Measurements from ENCODE around the gene ACBD7. TPM values are rescaled to one million over a fixed set of nuclear protein-coding genes. Genes with fewer than 3 reads are reported as not detected.

The ACBD7 gene
- polyA plus RNA-seq (ENCODE audit: insufficient read length in 4 of 4), result 1 to 10 TPM; 5.3 to 9.0 (median 6.5) TPM

DNA sequence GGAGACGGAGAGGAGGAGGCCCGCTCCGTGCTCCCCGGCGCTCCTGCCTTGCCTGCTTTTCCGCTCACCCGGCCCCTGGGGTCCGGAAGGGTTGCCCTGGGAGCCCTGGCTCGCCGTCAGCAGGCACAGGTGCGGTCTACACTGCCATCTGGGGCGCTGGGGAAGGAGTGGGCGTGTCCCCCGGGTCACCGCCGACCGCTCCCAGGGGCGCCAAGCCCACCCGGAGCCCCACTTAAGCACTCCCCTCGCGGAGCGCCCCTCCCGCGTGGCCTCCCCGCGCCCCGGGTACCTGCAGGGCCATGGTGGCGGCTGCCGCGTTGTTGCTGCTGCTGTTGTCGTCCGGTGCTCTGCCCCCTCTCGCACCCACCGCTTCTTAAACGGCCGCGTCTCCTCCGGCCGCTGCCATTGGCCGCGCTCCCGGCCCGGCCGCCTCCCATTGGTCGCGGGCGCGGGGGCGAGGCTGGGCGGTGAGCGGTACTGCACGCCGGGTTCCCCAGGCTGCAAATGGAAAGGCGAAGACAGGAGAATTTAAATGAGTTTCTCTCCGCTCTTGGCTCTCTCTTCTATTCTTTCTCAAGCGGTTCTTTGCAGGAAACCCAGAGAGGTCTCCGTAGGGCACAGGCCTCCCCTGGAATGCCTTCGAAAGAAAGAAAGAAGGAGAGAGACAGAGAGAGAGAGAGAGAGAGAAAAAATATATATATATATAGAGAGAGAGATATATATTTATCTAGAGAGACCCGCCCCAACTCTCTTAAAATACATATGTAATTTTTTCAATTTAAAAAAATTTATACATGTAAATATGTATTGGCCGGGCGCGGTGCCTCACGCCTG is at the start of gene ACBD7:
TSS of gene ACBD7 (minus strand) at position 349 of the 834 bp plus-strand sequence. CDS start at position 301, 48 bp downstream.
- peak; percentile 46 to 78 (median 68) for DNase-seq (ENCODE audit: low read depth in 4 of 4, low spot score in 3 of 4)

DNA sequence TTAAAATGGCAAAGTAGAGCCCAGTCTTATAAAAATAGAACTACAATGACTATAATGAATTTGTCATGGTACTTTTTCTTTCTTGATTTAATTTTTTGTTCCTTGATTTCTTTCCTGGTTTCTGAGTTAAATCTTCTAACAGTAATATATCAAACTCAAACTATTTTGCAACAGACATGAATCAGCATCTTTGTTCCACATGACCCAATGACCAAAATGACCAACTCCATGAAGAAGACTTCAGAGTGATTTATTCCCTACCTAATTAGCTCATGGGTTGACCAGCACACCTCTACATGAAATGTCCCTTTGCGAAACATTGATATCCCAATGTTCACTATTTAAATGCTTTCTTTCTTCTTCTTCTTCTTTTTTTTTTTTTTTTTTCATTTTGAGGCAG is 49.1 kb upstream of the ACBD7 start:
- no peak for DNase-seq (ENCODE audit: low read depth in 4 of 4, low spot score in 3 of 4)

DNA sequence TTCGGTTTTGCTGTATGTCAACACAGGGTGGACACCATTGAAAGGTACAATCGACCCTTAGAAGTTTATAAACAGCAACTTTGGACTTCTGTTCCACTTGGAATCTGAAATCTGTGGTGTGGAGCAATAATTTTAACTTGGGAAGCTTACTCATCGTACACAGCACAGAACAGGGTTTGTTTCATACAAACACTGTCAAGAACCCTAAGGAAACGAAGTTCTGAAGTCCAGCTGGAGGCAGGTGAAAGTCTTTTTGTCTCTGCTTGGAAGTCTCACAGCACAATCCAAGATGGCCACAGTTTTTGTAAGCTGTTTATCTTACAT is 48.4 kb upstream of the ACBD7 start:
- no peak for DNase-seq (ENCODE audit: low read depth in 4 of 4, low spot score in 3 of 4)

DNA sequence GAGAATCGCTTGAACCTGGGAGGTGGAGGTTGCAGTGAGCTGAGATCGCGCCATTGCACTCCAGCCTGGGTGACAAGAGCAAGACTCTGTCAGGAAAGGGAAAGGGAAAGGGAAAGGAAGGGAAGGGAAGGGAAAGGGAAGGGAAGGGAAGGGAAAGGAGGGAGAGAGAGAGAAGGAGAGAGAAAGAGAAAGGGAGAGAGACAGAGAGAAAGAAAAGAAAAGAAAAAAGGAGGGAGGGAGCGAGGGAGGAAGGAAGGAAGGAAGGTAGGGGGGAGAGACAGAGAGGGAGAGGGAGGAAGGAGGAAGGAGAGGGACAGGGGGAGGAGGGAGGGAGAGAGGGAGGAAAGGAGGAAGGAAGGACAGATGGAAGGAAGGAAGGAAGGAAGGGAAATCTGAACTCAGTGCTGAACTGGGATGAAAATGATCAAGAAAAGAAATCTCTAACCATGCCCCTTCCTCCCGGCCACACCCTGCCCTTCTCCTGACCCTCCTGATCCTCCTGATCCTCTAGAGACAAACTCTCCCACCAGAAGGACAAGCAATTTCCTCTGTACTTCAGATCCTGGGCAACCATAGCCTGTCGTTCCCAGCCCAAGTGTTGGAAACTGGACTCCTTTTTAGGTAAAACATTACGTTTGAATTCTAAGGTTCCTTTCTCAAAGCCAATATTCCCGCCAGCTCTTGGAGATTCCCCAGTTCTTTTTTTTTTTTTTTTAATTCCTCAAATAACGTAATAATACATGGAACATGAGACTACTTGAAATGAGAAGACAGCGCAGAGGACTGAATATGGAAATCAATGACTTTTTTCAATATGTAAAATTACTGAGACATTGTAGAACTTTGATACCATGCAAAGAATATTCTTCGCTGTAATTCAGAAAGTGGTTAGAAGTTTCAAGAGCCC is 47.8 kb upstream of the ACBD7 start:
- DNase-seq (ENCODE audit: low read depth in 4 of 4, low spot score in 3 of 4), result no peak

DNA sequence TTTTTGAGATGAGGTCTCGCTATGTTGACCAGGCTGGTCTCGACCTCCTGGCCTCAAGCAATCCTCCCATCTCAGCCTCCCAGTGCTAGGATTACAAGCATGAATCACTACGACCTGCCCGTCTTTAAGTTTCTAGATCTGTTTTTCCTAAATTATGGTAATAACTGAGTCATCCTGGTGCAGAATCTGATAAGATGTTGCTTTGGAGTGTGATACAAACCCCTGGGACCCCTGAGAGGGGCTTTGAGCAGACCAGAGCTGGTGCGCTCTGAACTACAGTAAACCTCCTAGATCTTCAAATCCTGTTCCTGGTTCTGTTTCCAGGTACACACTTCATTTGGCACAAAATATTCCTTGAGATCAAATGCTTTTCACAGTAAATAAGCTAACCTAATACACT is 42.8 kb upstream of the ACBD7 start:
- DNase-seq (ENCODE audit: low read depth in 4 of 4, low spot score in 3 of 4), result no peak

DNA sequence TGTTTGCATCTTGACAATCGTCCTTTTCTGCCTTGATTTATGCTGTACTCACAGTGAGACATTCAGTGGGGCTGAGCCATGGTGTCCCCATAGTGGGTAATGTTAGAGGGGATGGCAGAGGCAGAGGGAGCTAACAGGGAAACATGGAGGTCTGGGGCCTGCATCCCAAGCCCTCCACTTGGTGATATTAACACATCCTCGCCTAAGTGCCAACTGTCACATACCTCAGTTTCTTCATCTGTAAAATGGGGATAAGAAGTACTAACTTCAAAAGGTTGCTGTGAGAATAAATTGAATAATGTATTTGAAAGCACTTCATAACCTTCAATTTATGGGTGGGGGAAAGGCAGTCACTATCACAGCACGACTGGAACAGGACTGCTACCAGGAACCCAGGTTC is 36.3 kb upstream of the ACBD7 start:
- no peak for DNase-seq (ENCODE audit: low read depth in 4 of 4, low spot score in 3 of 4)

DNA sequence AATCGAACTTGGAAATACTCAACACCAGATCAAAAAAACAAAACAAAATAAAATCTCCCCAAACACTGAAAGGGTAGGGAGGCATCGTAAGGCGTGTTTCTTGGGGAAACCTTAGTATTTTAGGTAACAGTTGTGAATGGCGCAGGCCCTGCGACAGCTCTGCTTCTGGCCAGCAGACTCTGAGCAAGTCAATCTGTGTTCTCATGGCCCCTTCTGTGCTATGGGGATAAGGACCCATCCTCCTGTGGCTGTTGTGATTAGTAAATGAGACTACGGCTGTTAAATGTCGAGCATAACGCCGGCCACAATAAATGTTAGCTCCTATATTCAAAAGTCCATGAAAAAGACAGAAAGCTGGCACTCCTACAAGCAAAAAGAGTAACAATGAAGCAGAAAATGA is 35.6 kb upstream of the ACBD7 start:
- no peak for DNase-seq (ENCODE audit: low read depth in 4 of 4, low spot score in 3 of 4)

DNA sequence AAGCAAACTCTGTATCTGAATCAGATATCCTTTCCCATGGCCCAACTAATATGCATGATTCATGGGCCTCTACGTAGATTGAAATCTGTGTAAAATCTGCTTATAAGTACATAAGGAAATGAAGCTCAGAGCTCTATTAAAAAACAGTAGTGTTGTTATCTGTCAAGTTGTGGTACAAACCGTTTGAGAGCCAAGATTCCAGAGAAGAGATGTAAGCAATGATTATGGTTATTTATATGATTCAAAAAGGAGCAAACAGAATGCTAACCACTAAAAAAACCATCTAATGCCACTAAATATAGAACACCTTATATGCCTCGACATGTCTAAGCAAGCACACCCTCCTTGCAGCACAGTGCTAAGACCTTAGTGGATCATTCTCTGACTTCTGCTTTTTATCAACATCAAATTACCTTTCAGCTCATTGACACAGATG is 35.2 kb upstream of the ACBD7 start:
- DNase-seq (ENCODE audit: low read depth in 4 of 4, low spot score in 3 of 4), result no peak

DNA sequence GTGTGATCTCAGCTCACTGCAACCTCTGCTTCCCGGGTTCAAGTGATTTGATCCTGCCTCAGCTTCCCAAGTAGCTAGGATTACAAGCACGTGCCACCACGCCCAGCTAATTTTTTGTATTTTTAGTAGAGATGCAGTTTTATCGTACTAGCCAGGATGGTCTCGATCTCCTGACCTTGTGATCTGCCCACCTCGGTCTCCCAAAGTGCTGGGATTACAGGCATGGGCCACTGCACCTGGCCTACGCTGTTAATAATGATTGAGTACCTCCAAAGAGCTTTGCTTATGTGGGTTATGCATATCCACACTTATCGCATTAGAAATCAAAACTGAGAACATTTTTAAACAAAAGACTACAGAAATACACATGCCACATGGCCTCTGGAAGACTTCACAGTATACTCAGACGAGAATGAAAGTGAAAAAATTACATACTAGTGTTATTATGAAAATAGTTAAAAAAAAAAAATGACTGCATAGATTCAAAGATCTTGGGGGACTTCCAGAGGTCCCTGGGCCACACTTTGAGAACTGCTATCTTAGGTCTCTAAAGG is 34.0 kb upstream of the ACBD7 start:
- DNase-seq (ENCODE audit: low read depth in 4 of 4, low spot score in 3 of 4), result no peak

DNA sequence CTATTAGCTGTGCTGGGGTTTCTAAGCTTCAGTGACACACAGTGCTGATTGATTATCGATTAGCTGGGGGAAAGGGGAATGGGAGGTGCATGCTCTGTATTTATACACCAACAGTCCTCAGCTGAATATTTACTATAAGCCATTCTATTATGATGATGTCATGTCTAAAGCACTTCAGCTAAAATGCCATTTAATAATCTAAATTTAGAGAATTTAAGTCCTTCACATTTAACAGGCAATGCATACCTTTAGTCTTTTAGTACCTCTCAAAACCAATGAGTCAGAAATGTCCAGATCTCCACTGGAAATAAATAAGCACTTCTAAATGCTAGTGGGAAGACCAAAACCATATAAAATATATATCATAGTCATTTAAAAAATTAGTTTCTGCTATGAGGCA is 33.1 kb upstream of the ACBD7 start:
- DNase-seq (ENCODE audit: low read depth in 4 of 4, low spot score in 3 of 4), result no peak

DNA sequence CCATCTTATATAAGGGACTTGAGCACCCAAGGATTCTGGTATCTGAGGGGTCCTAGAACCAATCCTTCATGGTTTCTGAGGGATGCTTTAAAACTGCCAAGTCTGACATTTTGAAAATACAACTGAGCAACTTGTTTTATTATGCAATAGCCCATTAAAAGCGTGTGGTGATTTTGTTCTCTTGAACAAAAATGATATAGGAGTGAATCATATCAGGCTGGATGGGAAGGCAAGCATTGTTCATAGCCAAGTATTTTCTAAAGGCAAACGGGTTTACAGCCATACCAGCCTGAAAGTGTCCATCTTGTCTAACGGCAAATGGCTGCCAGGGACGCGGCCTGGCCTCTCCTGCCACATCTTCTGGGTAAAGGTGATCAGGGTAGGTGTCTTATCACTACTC is 31.9 kb upstream of the ACBD7 start:
- DNase-seq (ENCODE audit: low read depth in 4 of 4, low spot score in 3 of 4), result no peak

DNA sequence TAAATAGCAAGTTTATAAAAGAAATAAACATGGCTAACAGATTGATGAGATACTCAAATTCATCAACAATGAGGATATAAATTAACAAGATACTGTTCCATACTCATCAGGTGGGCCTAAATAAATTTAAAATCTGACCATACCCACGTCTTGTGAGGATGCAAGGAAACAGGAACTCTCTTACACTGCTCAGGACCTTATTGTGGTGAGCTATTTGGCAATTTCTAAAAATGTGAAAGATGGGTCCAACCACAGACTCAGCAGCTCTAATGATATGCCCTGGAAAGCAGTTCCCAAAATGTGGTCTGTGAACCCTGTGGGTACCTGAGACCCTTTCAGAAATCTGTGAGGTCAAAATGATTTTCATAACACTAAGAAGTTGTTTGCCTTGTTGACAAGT is 30.0 kb upstream of the ACBD7 start:
- no peak for DNase-seq (ENCODE audit: low read depth in 4 of 4, low spot score in 3 of 4)

DNA sequence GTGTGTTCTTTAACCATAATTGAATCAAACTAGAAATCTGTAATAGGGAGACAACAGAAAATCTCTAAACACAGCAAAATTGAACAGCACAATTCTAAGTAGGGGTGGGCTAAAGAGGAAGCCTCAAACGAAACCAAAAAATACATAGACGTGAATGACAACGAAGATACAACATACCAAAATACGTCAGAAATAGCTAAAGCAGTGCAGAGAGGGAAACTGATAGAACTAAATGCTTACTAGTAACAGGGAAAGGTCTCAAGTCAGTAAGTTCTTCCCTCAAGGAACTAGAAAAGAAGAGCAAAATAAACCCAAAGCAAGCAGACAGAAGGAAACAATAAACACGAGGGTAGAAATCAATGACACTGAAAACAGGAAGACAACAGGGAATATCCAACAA is 27.6 kb upstream of the ACBD7 start:
- no peak for DNase-seq (ENCODE audit: low read depth in 4 of 4, low spot score in 3 of 4)

DNA sequence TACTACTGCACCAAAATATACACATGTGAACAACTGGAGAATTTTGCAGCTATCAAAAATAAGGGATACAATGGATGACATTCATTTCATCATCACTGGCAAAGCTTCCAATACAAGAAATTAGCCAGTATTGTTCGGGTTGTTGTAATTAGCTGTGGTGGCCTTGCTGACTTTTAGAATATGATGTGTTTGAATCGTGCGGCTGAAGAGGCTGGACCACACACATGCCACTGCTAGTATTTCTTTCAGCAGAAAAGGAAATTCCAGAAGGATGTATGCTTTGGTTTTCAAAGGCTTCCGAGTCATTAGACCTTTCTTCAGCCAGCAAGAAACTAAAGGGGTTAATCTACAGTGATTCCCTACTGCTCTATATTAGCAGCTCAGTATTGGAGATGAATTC is 25.2 kb upstream of the ACBD7 start:
- no peak for DNase-seq (ENCODE audit: low read depth in 4 of 4, low spot score in 3 of 4)

DNA sequence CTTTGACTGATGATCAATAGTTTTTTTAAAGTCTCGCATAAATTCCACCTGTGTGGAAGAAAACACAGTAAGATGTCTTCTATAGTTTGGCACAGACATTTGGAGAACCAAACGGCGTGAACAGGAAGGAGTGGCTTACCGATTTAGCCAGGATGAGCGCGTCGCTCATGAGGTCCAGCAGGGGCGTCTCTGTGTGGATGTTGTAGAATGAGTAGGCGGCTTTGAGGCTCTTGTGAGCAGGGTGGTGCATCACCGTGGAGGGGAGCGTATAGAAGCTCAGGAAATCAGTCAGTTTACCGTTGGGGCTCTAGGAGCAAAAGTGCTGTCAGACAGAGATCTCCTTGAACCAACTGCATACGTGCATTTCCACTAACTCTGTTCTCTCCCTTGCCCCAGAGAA is 24.1 kb upstream of the ACBD7 start:
- no peak for DNase-seq (ENCODE audit: low read depth in 4 of 4, low spot score in 3 of 4)

DNA sequence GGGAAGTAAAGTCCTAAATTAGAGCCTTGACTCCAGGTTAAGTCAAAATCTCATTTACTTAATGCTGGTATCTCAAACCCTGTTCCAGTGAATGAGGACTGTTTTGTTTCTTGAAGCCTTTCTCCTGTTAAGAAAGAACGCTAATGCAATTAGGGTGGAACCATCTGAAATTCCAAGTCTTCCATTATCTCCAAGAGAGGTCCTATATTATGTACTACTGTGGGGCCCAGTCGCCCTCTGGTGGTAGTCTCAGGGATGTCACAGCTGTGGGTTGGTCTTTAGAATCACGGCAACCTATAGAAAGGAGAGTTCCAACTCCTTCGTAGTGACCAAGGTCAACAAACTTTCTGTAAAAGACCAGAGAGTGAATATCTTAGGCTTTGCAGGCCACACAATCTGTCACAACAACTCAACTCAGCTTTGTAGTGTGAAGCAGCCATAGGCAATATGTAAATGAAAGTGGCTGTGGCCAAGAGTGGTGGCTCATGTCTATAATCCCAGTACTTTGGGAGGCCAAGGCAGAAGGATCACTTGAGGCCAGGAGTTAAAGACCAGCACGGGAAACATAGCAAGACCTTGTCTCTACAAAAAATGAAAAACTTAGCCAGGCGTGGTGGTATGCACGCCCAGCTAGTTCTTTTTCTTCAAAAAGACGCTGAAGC is 17.9 kb upstream of the ACBD7 start:
- DNase-seq (ENCODE audit: low read depth in 4 of 4, low spot score in 3 of 4), result peak in 1 of 4 donors; percentile 50

DNA sequence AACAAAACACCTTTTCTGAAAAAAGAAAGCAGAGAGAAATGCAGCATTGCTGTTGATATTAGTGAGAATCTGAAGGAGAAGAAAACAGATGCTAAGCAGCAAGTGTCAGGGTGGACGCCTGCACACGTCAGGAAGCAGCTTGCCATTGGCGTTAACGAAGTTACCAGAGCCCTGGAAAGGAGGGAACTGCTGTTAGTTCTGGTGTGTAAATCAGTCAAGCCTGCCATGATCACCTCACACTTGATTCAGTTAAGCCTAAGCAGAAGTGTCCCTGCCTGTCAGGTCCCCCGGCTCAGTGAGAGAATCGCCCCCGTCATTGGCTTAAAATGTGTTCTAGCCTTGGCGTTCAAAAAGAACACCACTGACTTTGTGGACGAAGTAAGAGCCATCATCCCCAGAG is 14.9 kb upstream of the ACBD7 start:
- DNase-seq (ENCODE audit: low read depth in 4 of 4, low spot score in 3 of 4), result no peak

DNA sequence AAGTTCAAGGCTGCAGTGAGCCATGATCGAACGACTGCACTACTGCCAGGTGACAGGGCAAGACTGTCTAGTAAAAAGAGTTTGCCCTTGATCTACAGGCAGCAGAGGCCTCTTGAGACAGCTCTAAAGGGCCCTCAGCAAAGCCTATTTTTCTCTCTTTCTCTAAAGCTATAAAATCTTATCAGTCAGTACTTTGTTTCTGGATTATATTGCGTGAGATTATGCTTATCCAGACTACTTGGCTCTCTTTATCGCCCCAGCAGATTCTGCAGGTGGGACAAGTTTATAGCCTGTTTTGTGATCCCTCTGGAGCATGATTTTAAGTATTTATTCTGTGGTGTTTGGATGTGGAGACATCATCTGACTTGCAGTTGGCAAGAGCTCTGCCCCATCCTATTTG is 11.3 kb upstream of the ACBD7 start:
- no peak for DNase-seq (ENCODE audit: low read depth in 4 of 4, low spot score in 3 of 4)

DNA sequence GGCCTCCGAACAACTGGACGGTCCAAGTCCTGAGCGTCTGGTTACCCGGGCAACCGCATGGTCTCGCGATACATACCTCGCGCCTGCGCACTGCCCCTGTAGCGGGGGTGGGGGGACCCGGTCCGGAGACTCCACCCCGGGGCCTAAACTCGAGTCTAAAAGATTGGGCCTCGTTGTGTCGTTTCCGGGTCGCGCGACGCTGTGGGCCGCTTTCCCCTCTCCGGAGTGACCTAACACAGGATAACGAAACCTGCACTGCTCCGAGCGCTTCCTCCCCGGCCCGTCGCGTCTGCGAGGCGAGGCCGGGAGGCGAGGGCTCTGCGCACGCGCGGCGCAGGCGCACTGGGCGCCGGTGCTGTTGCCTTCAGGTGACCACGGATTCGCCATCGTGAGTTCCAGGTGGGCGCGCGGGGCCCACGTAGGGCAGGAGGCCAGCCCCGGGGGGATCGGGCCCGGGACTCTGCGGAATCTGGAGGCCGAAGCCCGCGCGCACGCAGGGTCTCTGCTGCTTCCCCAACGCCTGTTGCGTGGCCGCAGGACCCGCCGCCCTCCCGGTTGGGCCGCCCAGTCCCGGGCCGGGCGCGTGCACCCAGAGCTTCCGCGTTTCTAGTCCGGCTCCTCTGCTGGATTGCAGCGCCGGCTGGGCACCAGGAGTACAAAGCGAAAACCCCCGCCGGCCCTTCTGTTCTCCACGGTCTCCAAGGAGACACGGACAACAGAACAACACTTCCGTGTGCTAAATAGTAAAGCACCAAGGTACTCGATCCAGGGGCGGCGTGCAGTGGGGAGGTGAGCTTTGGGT is 8.6 kb upstream of the ACBD7 start, which contains the start of gene RPP38:
TSS of gene RPP38 (plus strand) at position 345 of the 802 bp plus-strand sequence. CDS start 5,960 bp downstream, outside the sequence.
- peak; percentile 90 to 93 (median 93) for DNase-seq (ENCODE audit: low read depth in 4 of 4, low spot score in 3 of 4)

DNA sequence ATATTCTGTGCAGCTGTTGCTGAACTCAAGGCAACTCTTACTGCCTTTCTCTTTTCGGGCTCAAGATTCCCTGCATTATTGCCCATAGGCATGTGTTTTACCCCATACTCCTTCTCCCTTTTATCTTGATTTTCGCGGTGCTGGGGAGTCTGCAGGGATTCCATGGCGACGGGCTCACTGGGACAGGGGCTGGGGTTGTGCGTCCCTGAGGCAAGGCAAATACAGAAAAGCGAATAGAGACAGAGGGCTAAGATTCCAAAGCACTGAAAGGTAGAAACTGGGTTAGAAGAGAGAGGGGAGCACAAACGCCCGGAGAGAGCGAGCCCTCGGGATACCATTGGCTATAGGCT is 8.1 kb upstream of the ACBD7 start:
- no peak for DNase-seq (ENCODE audit: low read depth in 4 of 4, low spot score in 3 of 4)

Data from left renal pelvis (tissue), 4 donors.